SH-SY5Y (cell line): Measurements from ENCODE around the gene PRUNE1.

Experiments
- GATA2 ChIP-seq: IDR thresholded peaks from 2 replicates; pipeline ENCODE4 v1.6.1; 2011; ENCODE audit warnings: mild to moderate bottlenecking, low read depth, low read length
- GATA3 ChIP-seq: IDR thresholded peaks from 2 replicates; pipeline ENCODE4 v1.6.1; 2011; ENCODE audit warnings: low read depth, mild to moderate bottlenecking, low read length, moderate library complexity

GRCh38 chr1:150981177-150981804, 27.0 kb upstream of the PRUNE1 start:
- TF ChIP-seq GATA3 (no peak), GATA2 (no peak)
